ENCODE results near the gene TUBG2.

Gene TUBG2

DNA sequence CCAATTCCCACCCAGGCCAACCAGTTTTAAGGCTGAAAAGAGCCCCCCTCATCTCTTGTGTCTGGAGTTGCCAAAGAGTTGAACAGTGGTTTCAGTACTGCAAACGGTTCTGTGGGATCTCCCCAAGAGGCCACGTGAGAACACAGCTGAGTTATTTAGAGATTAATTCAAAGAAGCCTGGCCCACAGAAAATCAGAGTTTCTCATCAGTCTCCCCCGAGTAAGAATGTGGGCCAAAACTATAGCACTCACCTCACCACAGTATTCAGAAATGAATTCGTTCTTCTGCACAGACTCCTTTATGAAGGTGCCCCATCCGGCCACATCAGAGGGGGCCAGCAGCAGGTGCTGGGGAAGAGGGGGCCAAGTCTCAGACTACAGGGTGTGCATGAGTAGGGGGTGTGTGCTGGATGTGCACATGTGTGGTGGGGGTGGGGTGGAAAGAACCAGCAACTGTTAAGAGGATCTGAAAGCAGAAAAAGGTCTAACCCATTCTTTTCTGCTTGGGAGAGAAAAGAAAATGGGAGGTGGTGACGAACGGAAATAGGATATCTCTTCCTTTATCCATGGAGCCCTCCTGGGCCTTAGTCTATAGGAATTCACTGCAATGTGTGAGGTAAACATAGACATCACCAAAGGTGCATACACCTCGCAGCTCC, 45.9 kb downstream of the TUBG2 start:
- TF ChIP-seq, protein P1, sequence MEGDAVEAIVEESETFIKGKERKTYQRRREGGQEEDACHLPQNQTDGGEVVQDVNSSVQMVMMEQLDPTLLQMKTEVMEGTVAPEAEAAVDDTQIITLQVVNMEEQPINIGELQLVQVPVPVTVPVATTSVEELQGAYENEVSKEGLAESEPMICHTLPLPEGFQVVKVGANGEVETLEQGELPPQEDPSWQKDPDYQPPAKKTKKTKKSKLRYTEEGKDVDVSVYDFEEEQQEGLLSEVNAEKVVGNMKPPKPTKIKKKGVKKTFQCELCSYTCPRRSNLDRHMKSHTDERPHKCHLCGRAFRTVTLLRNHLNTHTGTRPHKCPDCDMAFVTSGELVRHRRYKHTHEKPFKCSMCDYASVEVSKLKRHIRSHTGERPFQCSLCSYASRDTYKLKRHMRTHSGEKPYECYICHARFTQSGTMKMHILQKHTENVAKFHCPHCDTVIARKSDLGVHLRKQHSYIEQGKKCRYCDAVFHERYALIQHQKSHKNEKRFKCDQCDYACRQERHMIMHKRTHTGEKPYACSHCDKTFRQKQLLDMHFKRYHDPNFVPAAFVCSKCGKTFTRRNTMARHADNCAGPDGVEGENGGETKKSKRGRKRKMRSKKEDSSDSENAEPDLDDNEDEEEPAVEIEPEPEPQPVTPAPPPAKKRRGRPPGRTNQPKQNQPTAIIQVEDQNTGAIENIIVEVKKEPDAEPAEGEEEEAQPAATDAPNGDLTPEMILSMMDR (IDR thresholded peaks at IDR 0.05; ENCODE audit: low read depth, low read length) = no peak
- no peak for DNase-seq (ENCODE audit: extremely low read depth, low read depth)

DNA sequence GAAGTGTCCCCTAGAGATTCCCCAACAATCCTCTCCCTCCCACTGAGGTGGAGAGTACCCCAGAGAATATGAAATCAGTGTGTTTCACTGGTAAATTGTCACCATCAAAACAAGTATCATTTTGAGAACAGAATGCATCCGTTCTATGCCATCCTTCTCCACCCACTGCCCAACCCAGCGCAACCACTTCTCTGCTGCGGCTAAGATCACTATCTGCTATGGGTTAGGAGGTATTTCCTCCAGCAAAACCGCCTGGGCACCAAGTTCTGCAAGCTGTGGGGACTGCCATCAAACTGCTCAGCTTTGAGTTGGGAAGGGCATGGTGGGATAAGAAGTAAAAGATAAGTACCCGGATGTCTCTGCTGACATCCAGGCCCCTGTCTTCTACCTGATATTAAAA, 47.6 kb downstream of the TUBG2 start:
- TF ChIP-seq, protein P1 (IDR thresholded peaks at IDR 0.05; ENCODE audit: low read depth, low read length) = no peak
- DNase-seq (ENCODE audit: extremely low read depth, low read depth) = no peak

DNA sequence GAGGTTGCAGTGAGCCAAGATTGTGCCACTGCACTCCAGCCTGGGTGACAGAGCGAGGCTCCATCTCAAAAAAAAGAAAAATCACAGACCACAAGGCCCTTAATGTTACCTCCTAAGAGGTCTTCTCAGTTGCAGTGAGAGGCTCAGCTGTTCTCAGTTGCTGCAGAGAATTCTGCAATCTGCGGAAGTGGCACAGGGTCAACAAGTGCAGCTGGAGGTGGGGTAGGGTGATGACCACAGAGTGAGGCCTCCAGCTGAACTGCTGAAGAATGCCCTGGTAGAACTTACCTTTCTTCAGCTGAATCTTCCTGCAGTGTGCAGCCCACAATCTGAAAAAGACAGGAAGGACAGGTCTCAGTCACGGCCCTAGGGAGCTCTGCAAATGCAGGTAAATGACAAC, 49.5 kb downstream of the TUBG2 start:
- no peak for DNase-seq (ENCODE audit: extremely low read depth, low read depth)

DNA sequence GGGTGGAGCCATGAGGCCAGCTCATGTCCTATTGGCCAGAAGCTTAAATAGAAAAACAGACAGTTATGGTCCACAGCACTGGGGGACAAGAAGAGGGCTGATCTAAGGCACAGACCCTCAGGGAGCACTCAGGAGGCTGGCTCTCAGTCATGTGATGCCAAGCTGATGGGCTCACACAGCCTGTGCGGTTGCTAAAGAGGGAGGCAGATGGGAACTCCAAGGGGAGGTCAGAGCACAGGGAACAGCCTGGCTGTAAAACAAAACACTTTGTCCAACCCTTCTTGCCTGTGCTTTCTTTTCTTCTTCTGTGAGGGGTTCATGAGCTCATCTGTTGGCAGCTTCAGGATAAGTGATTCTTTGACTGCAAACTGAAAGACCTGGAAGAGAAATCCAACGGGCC, 50.5 kb downstream of the TUBG2 start:
- TF ChIP-seq, protein P1 (IDR thresholded peaks at IDR 0.05; ENCODE audit: low read depth, low read length) = no peak
- no peak for DNase-seq (ENCODE audit: extremely low read depth, low read depth)

More for the DNA sequence above, 49.5 kb downstream of the TUBG2 start:
- TF ChIP-seq, protein P1 (IDR thresholded peaks at IDR 0.05; ENCODE audit: low read depth, low read length) = no peak

Measured in AG09319 (cell line).